ENCODE measurements around the gene LNX1. TPM values are rescaled to one million over a fixed set of nuclear protein-coding genes. Genes with fewer than 3 reads are reported as not detected.

The LNX1 gene
- total RNA-seq, 1 experiment from 2014 or later: 1.7 TPM

DNA sequence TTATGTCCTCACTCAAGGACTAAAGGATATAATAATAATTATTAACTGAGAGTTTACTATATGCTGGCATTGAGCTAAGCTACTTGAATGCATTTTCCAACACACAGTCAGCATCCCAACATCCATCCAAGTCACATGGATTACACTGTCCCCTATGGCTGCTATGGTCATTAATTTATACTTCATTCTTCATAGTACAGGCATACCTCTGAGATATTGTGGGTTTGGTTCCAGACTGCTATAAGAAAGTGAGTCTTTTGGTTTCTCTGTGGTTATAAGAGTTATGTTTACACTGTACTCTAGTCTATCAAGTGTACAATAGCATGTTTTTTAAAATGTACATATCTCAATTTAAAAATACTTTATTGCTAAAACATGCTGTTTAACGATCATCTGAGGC, 89.2 kb downstream of the LNX1 start:
- H4K8ac ChIP-seq (replicated peaks; ENCODE audit: insufficient read length, low read depth, low read length): no peak overlapping the region
- H3K27ac ChIP-seq (ENCODE audit: insufficient read length, low read depth, low read length): no peak overlapping the region
- H3K14ac ChIP-seq (ENCODE audit: insufficient read depth, low read length): no peak overlapping the region
- no peaks in the 10 kb centered on the region for H3K27me3 ChIP-seq (ENCODE audit: insufficient read depth, low read length)
- no peak for DNase-seq
- H4K20me1 ChIP-seq (ENCODE audit: control insufficient read depth, insufficient read depth, insufficient read length): no peaks in the 10 kb centered on the region
- no peak overlapping the region for H2BK20ac ChIP-seq (ENCODE audit: low read depth, low read length, poor library complexity, severe bottlenecking)
- H2BK5ac ChIP-seq (ENCODE audit: insufficient read length, low read length): no peak overlapping the region
- no peak overlapping the region for H3K56ac ChIP-seq (ENCODE audit: insufficient read length, low read depth, low read length)
- H3K9ac ChIP-seq (ENCODE audit: extremely low read depth, insufficient read length, low read length): no peak overlapping the region
- H2BK120ac ChIP-seq (ENCODE audit: low read depth, low read length, poor library complexity, severe bottlenecking): no peak overlapping the region
- no CpG with 5 or more reads among the region's 1 CpG for WGBS (ENCODE audit: extremely low coverage, insufficient read length, low lambda C conversion rate)
- H2BK15ac ChIP-seq (ENCODE audit: low read depth, low read length): no peak overlapping the region
- no peak overlapping the region for H2AK5ac ChIP-seq (ENCODE audit: insufficient read length, low read length)
- no peaks in the 10 kb centered on the region; a peak in 1 of 7 replicates for H3K36me3 Mint-ChIP-seq (ENCODE audit: insufficient read depth in 1 of 3, low read depth in 3 of 3)
- H2AFZ ChIP-seq (ENCODE audit: low read length): no peak overlapping the region
- no peaks in the 10 kb centered on the region for H3K79me1 ChIP-seq (ENCODE audit: insufficient read depth, low read depth, low read length, poor library complexity, severe bottlenecking)
- no peak overlapping the region for H2BK12ac ChIP-seq (ENCODE audit: insufficient read length, low read depth, low read length)
- H3K9me3 ChIP-seq (ENCODE audit: control insufficient read depth, low read depth, low read length): no peaks in the 10 kb centered on the region
- H3K4me1 ChIP-seq (ENCODE audit: insufficient read depth, low read length): no peaks in the 10 kb centered on the region
- no peaks in the 10 kb centered on the region for H3K27me3 Mint-ChIP-seq (ENCODE audit: low read depth)
- TF ChIP-seq, protein P1, sequence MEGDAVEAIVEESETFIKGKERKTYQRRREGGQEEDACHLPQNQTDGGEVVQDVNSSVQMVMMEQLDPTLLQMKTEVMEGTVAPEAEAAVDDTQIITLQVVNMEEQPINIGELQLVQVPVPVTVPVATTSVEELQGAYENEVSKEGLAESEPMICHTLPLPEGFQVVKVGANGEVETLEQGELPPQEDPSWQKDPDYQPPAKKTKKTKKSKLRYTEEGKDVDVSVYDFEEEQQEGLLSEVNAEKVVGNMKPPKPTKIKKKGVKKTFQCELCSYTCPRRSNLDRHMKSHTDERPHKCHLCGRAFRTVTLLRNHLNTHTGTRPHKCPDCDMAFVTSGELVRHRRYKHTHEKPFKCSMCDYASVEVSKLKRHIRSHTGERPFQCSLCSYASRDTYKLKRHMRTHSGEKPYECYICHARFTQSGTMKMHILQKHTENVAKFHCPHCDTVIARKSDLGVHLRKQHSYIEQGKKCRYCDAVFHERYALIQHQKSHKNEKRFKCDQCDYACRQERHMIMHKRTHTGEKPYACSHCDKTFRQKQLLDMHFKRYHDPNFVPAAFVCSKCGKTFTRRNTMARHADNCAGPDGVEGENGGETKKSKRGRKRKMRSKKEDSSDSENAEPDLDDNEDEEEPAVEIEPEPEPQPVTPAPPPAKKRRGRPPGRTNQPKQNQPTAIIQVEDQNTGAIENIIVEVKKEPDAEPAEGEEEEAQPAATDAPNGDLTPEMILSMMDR (conservative IDR thresholded peaks at IDR 0.05): no peak
- H4K5ac ChIP-seq (ENCODE audit: insufficient read length, low read depth, low read length): no peak overlapping the region
- no peak overlapping the region for H3K4ac ChIP-seq (ENCODE audit: low read depth, low read length)
- H4K91ac ChIP-seq (ENCODE audit: insufficient read length, low read depth, low read length): no peak overlapping the region
- H3K79me2 ChIP-seq (ENCODE audit: insufficient read depth, low read length): no peaks in the 10 kb centered on the region
- H3K27ac Mint-ChIP-seq: no peak overlapping the region
- no peaks in the 10 kb centered on the region for H3K23me2 ChIP-seq (ENCODE audit: insufficient read length, low read depth, low read length, poor library complexity, severe bottlenecking)
- no peak overlapping the region for H3K4me2 ChIP-seq (ENCODE audit: insufficient read depth, insufficient read length, low read length)
- H3K23ac ChIP-seq (ENCODE audit: insufficient read length, low read depth, low read length): no peak overlapping the region
- no peaks in the 10 kb centered on the region for H3K9me3 Mint-ChIP-seq
- no peak overlapping the region for H3K4me3 Mint-ChIP-seq
- H3K4me1 Mint-ChIP-seq: peaks cover 10 to 14% of the 10 kb centered on the region in 2 experiments
- no peak overlapping the region for H3K18ac ChIP-seq (ENCODE audit: insufficient read length, low read depth, low read length)
- no peak overlapping the region for H3T11ph ChIP-seq (ENCODE audit: low read length)
